CD14-positive monocyte (primary cell): ENCODE measurements around the gene ANKRD62. TPM values are rescaled to one million over a fixed set of nuclear protein-coding genes. Genes with fewer than 3 reads are reported as not detected.

Source experiments
- DNase-seq, 3 donors: peaks; one replicate each; pipeline ENCODE4 v3.0.0-alpha.2; 2011 to 2022
- H2AFZ ChIP-seq: 2 replicates; pipeline ENCODE4 v1.6.0; 2012; ENCODE audit warnings: mild to moderate bottlenecking, low read depth, low read length, inconsistent platforms; ENCODE audit not compliant: insufficient read depth, poor library complexity, severe bottlenecking
- H3K27ac ChIP-seq, 2 donors: 1 replicate in 1 of 2; 2 replicates in 1 of 2; pipeline ENCODE4 v1.5.1; 2012 to 2013; ENCODE audit warnings: low read length in 2 of 2, control low read depth in 1 of 2, inconsistent platforms in 1 of 2, low read depth in 1 of 2, mild to moderate bottlenecking in 1 of 2
- H3K27me3 ChIP-seq, 2 donors: one replicate each; pipeline versions ENCODE4 v1.6.0 to v1.6.1; 2011 to 2013; ENCODE audit warnings: low read length in 2 of 2; ENCODE audit not compliant: control insufficient read depth in 2 of 2, insufficient read depth in 2 of 2
- H3K36me3 ChIP-seq, 2 donors: replicated peaks in 1 of 2; 1 replicate in 1 of 2; 2 replicates in 1 of 2; pipeline versions ENCODE4 v1.5.1 to v1.6.1; 2012 to 2013; ENCODE audit warnings: low read length in 2 of 2, control low read depth in 1 of 2, inconsistent platforms in 1 of 2, mild to moderate bottlenecking in 1 of 2; ENCODE audit not compliant: insufficient read depth in 2 of 2, control insufficient read depth in 1 of 2
- H3K4me1 ChIP-seq, 2 donors: 1 replicate in 1 of 2; 2 replicates in 1 of 2; pipeline versions ENCODE4 v1.5.1 to v1.6.1; 2012 to 2013; ENCODE audit warnings: low read length in 2 of 2, control low read depth in 1 of 2, inconsistent platforms in 1 of 2, mild to moderate bottlenecking in 1 of 2, moderate library complexity in 1 of 2; ENCODE audit not compliant: insufficient read depth in 2 of 2, control insufficient read depth in 1 of 2
- H3K4me2 ChIP-seq: replicated peaks from 2 replicates; pipeline ENCODE3; 2012; ENCODE audit warnings: low read length, moderate library complexity, mild to moderate bottlenecking; ENCODE audit not compliant: poor library complexity, severe bottlenecking; ENCODE audit errors: extremely low read depth
- H3K4me3 ChIP-seq, 3 experiments: fragments of 200-600 bp in 1 of 3; sonication (generic) in 1 of 3; replicated peaks in 1 of 3; 1 replicate in 2 of 3; 2 replicates in 1 of 3; pipeline ENCODE4 v1.5.1; 2011 to 2013; ENCODE audit warnings: low read length in 3 of 3, mild to moderate bottlenecking in 3 of 3, control low read depth in 2 of 3, low read depth in 2 of 3, inconsistent platforms in 1 of 3, moderate library complexity in 1 of 3
- H3K79me2 ChIP-seq: 2 replicates; pipeline ENCODE4 v1.6.0; 2012; ENCODE audit warnings: mild to moderate bottlenecking, control low read depth, inconsistent platforms, low read length, moderate library complexity; ENCODE audit not compliant: insufficient read depth
- H3K9ac ChIP-seq: 2 replicates; pipeline ENCODE4 v1.6.0; 2017; ENCODE audit warnings: low read length, mild to moderate bottlenecking; ENCODE audit not compliant: insufficient read depth, poor library complexity, severe bottlenecking
- H3K9me3 ChIP-seq, 2 donors: replicated peaks in 1 of 2; 1 replicate in 1 of 2; 2 replicates in 1 of 2; pipeline versions ENCODE4 v1.5.1 to v1.6.1; 2012 to 2013; ENCODE audit warnings: low read length in 2 of 2, control low read depth in 1 of 2; ENCODE audit not compliant: control insufficient read depth in 1 of 2, insufficient read depth in 1 of 2
- H4K20me1 ChIP-seq: 2 replicates; pipeline ENCODE4 v1.6.0; 2012; ENCODE audit warnings: mild to moderate bottlenecking, low read length, control low read depth, moderate library complexity; ENCODE audit not compliant: insufficient read depth
- H3K27ac Mint-ChIP-seq, 7 donors: one replicate each; pipeline ENCODE4 v1.8.0; 2020; ENCODE audit warnings: mild to moderate bottlenecking in 7 of 7, mixed read lengths in 7 of 7, moderate library complexity in 6 of 7, inconsistent platforms in 2 of 7
- H3K27me3 Mint-ChIP-seq, 3 donors: one replicate each; pipeline ENCODE4 v1.8.0; 2021 to 2022; ENCODE audit warnings: low read depth in 3 of 3, mild to moderate bottlenecking in 3 of 3, mixed read lengths in 3 of 3, moderate library complexity in 3 of 3, inconsistent platforms in 1 of 3
- H3K36me3 Mint-ChIP-seq, 2 donors: one replicate each; pipeline ENCODE4 v1.8.0; 2020; ENCODE audit warnings: mixed read lengths in 2 of 2, inconsistent platforms in 1 of 2, mild to moderate bottlenecking in 1 of 2
- H3K4me1 Mint-ChIP-seq: one replicate; pipeline ENCODE4 v1.8.0; 2020; ENCODE audit warnings: mild to moderate bottlenecking, mixed read lengths
- H3K4me3 Mint-ChIP-seq, 2 donors: one replicate each; pipeline ENCODE4 v1.8.0; 2020; ENCODE audit warnings: mild to moderate bottlenecking in 2 of 2, mixed read lengths in 2 of 2, moderate library complexity in 1 of 2
- H3K9me3 Mint-ChIP-seq, 7 donors: one replicate each; pipeline ENCODE4 v1.8.0; 2020 to 2022; ENCODE audit warnings: mixed read lengths in 7 of 7, mild to moderate bottlenecking in 6 of 7, moderate library complexity in 6 of 7, inconsistent platforms in 2 of 7
- CTCF ChIP-seq: fragments of 200-600 bp; IDR thresholded peaks from one replicate; pipeline ENCODE4 v1.8.0; 2022; ENCODE audit warnings: antibody characterized with exemption, mild to moderate bottlenecking
- WGBS: methylation state at CpG from one replicate; pipeline ENCODE4 v1.1.5; 2013; ENCODE audit warnings: missing lambda C conversion rate; ENCODE audit not compliant: insufficient coverage; 5-methylcytosine and 5-hydroxymethylcytosine counted together
- intact Hi-C, 2 donors: fragments of 100-400 bp; cut with micrococcal nuclease; formaldehyde crosslinking; loops; one replicate each; pipeline versions ENCODE4 v1.15.0 to v1.15.1; 2023
- polyA plus RNA-seq, 3 donors: library from polyadenylated mRNA; depleted of rRNA in 1 of 3; unstranded in 2 of 3; stranded (reverse) in 1 of 3; fragments of 300-500 nt in 2 of 3; fragments of >200 nt in 1 of 3; fragmentation: Illumina TruSeq in 2 of 3; gene quantifications; 1 replicate in 2 of 3; 2 replicates in 1 of 3; pipeline ENCODE4 v1.2.3, GENCODE V29; 2012 to 2021

ANKRD62 gene
- polyA plus RNA-seq, 3 donors, result not detected

GRCh38 chr18:12091538-12092141 lies 2.0 kb upstream of the ANKRD62 start:
- Histone ChIP-seq H3K79me2 (no peaks in the 10 kb centered on the region), H3K4me3 (no peak overlapping the region), H3K36me3 (no peaks in the 10 kb centered on the region), H3K4me1 (no peaks in the 10 kb centered on the region), H3K9me3 (peaks cover 0 to 4% of the 10 kb centered on the region in 2 donors), H3K4me2 (no peak overlapping the region), H3K27me3 (peaks cover 0 to 6% of the 10 kb centered on the region in 2 donors), H4K20me1 (no peaks in the 10 kb centered on the region), H3K27ac (no peak overlapping the region), H2AFZ (no peak overlapping the region), H3K9ac (no peak overlapping the region)
- 91% methylated on average over 9 of the region's 9 CpGs for WGBS
- TF ChIP-seq CTCF, result no peak
- Mint-ChIP-seq H3K27ac (no peak overlapping the region), H3K36me3 (no peaks in the 10 kb centered on the region), H3K4me3 (no peak overlapping the region), H3K9me3 (peaks cover 4 to 15% (median 11%) of the 10 kb centered on the region in 7 donors), H3K4me1 (no peaks in the 10 kb centered on the region), H3K27me3 (peaks cover 0 to 2% (median 2%) of the 10 kb centered on the region in 3 donors)
- DNase-seq, result no peak
- intact Hi-C loops, result no loop called here

GRCh38 chr18:12092398-12093229 lies 1.0 kb upstream of the ANKRD62 start:
- Histone ChIP-seq H3K4me1 (no peaks in the 10 kb centered on the region), H3K9me3 (peaks cover 0 to 4% of the 10 kb centered on the region in 2 donors), H3K4me2 (no peak overlapping the region), H3K9ac (no peak overlapping the region), H3K36me3 (no peaks in the 10 kb centered on the region), H3K4me3 (no peak overlapping the region), H4K20me1 (no peaks in the 10 kb centered on the region), H2AFZ (no peak overlapping the region), H3K27me3 (peaks cover 0 to 6% of the 10 kb centered on the region in 2 donors), H3K79me2 (no peaks in the 10 kb centered on the region), H3K27ac (no peak overlapping the region)
- Mint-ChIP-seq H3K27ac (no peak overlapping the region), H3K36me3 (no peaks in the 10 kb centered on the region), H3K4me3 (no peak overlapping the region), H3K27me3 (peaks cover 0 to 3% (median 2%) of the 10 kb centered on the region in 3 donors), H3K9me3 (peaks cover 4 to 13% (median 9%) of the 10 kb centered on the region in 7 donors), H3K4me1 (no peaks in the 10 kb centered on the region)
- WGBS, result 89% methylated on average over 17 of the region's 17 CpGs
- no peak for TF ChIP-seq CTCF
- no peak for DNase-seq
- intact Hi-C loops, result no loop called here
